GM23338 (cell line): ENCODE measurements around the gene MAFF. TPM values are rescaled to one million over a fixed set of nuclear protein-coding genes. Genes with fewer than 3 reads are reported as not detected.
A peak's percentile ranks its signal among the peaks of the same experiment; 100 is the strongest.

Source experiments
- ATAC-seq: fragments of 200-7000 bp; cut with Tn5 transposase; 3 replicates; pipeline ENCODE4 v1.9.1; 2020
- DNase-seq: peaks from one replicate; pipeline ENCODE4 v3.0.0-alpha.2; 2015; ENCODE audit warnings: low spot score
- H2AFZ ChIP-seq: fragments of 200-600 bp; sonication (generic); 2 replicates; pipeline ENCODE4 v1.8.0; 2016; ENCODE audit warnings: antibody characterized with exemption, mild to moderate bottlenecking, moderate library complexity
- H3F3A ChIP-seq: fragments of 200-600 bp; sonication (generic); replicated peaks from 2 replicates; pipeline ENCODE4 v1.8.0; 2017; ENCODE audit warnings: antibody characterized with exemption, mixed run types, low read depth
- H3K27ac ChIP-seq: fragments of 200-600 bp; sonication (generic); 2 replicates; pipeline ENCODE4 v1.6.1; 2016; ENCODE audit warnings: low read depth
- H3K27me3 ChIP-seq: fragments of 200-600 bp; sonication (generic); 2 replicates; pipeline ENCODE4 v1.8.0; 2016; ENCODE audit warnings: mild to moderate bottlenecking, mixed run types, moderate library complexity; ENCODE audit not compliant: insufficient read depth
- H3K36me3 ChIP-seq: fragments of 200-600 bp; sonication (generic); 2 replicates; pipeline ENCODE4 v1.8.0; 2016; ENCODE audit warnings: mild to moderate bottlenecking; ENCODE audit not compliant: insufficient read depth
- H3K4me1 ChIP-seq: fragments of 200-600 bp; sonication (generic); 2 replicates; pipeline ENCODE4 v1.8.0; 2016; ENCODE audit warnings: mild to moderate bottlenecking, moderate library complexity; ENCODE audit not compliant: insufficient read depth
- H3K4me2 ChIP-seq: fragments of 200-600 bp; sonication (generic); 2 replicates; pipeline ENCODE4 v1.7.1; 2017; ENCODE audit warnings: mixed run types
- H3K4me3 ChIP-seq: fragments of 200-600 bp; sonication (generic); 2 replicates; pipeline ENCODE4 v1.6.1; 2016; ENCODE audit warnings: mixed run types
- H3K79me2 ChIP-seq: fragments of 200-600 bp; sonication (generic); replicated peaks from 2 replicates; pipeline ENCODE4 v1.8.0; 2017; ENCODE audit warnings: mild to moderate bottlenecking; ENCODE audit not compliant: insufficient read depth
- H3K9me2 ChIP-seq: fragments of 200-600 bp; sonication (generic); 2 replicates; pipeline ENCODE4 v1.8.0; 2017; ENCODE audit not compliant: insufficient read depth
- H4K20me1 ChIP-seq: fragments of 200-600 bp; sonication (generic); replicated peaks from 2 replicates; pipeline ENCODE4 v1.8.0; 2017; ENCODE audit warnings: mild to moderate bottlenecking; ENCODE audit not compliant: insufficient read depth
- H3K27ac Mint-ChIP-seq: 2 replicates; pipeline ENCODE4 v1.8.0; 2020; ENCODE audit warnings: inconsistent platforms, mild to moderate bottlenecking, moderate library complexity, mixed read lengths
- H3K27me3 Mint-ChIP-seq: 3 replicates; pipeline ENCODE4 v1.8.0; 2022; ENCODE audit warnings: low read depth, mild to moderate bottlenecking, moderate library complexity, mixed read lengths, inconsistent platforms; ENCODE audit not compliant: insufficient read depth, poor library complexity
- H3K36me3 Mint-ChIP-seq: 3 replicates; pipeline ENCODE4 v1.8.0; 2021; ENCODE audit warnings: low read depth, mild to moderate bottlenecking, inconsistent platforms, moderate library complexity, mixed read lengths
- H3K4me1 Mint-ChIP-seq: 3 replicates; pipeline ENCODE4 v1.8.0; 2020; ENCODE audit warnings: mild to moderate bottlenecking, inconsistent platforms, mixed read lengths
- H3K4me3 Mint-ChIP-seq: 3 replicates; pipeline ENCODE4 v1.8.0; 2021; ENCODE audit warnings: moderate library complexity, mild to moderate bottlenecking, inconsistent platforms, mixed read lengths
- H3K9me3 Mint-ChIP-seq: 3 replicates; pipeline ENCODE4 v1.8.0; 2020; ENCODE audit warnings: moderate library complexity, mild to moderate bottlenecking, inconsistent platforms, mixed read lengths
- CREB1 ChIP-seq: fragments of 250-450 bp; sonication (Bioruptor Pico); IDR thresholded peaks from 2 replicates; pipeline ENCODE4 v1.5.0; 2020; ENCODE audit warnings: low read depth, mild to moderate bottlenecking, moderate library complexity
- CTCF ChIP-seq, 2 experiments: fragments of 200-600 bp in 1 of 2; sonication (generic) in 1 of 2; conservative IDR thresholded peaks; 2 replicates each; pipeline versions ENCODE4 v1.5.1 to v1.6.1; 2016 to 2017; ENCODE audit warnings: antibody characterized with exemption in 2 of 2, low read depth in 2 of 2, mild to moderate bottlenecking in 2 of 2, moderate library complexity in 1 of 2
- ETS1 ChIP-seq: IDR thresholded peaks from 2 replicates; pipeline ENCODE4 v1.6.1; 2016; ENCODE audit warnings: antibody characterized with exemption
- EZH2 ChIP-seq: fragments of 200-600 bp; sonication (generic); IDR thresholded peaks from one replicate; pipeline ENCODE4 v1.8.0; 2017; ENCODE audit warnings: antibody characterized with exemption, mild to moderate bottlenecking, low read depth; ENCODE audit not compliant: unreplicated experiment
- EZH2phosphoT487 ChIP-seq: fragments of 200-600 bp; sonication (generic); IDR thresholded peaks from one replicate; pipeline ENCODE4 v1.8.1; 2018; ENCODE audit warnings: antibody characterized with exemption; ENCODE audit not compliant: unreplicated experiment
- JUNB ChIP-seq: IDR thresholded peaks from one replicate; pipeline ENCODE4 v1.6.1; 2016; ENCODE audit warnings: antibody characterized with exemption; ENCODE audit not compliant: unreplicated experiment
- NANOG ChIP-seq: IDR thresholded peaks from 2 replicates; pipeline ENCODE4 v1.6.1; 2016; ENCODE audit warnings: antibody characterized with exemption, borderline replicate concordance
- POLR2AphosphoS5 ChIP-seq: IDR thresholded peaks from 2 replicates; pipeline ENCODE4 v1.6.1; 2016; ENCODE audit warnings: antibody characterized with exemption, low read depth
- REST ChIP-seq: IDR thresholded peaks from one replicate; pipeline ENCODE4 v1.6.1; 2018; ENCODE audit warnings: antibody characterized with exemption; ENCODE audit not compliant: unreplicated experiment
- STAT1 ChIP-seq: IDR thresholded peaks from one replicate; pipeline ENCODE4 v1.6.1; 2016; ENCODE audit warnings: antibody characterized with exemption; ENCODE audit not compliant: unreplicated experiment
- ZNF114 ChIP-seq: fragments of 250-450 bp; sonication (Bioruptor Pico); IDR thresholded peaks from 2 replicates; pipeline ENCODE4 v1.5.0; 2020; ENCODE audit warnings: mild to moderate bottlenecking, moderate library complexity
- ZNF331 ChIP-seq: fragments of 250-450 bp; sonication (Bioruptor Pico); IDR thresholded peaks from 2 replicates; pipeline ENCODE4 v1.5.0; 2020; ENCODE audit warnings: low read depth, mild to moderate bottlenecking, moderate library complexity
- ZNF462 ChIP-seq: fragments of 250-450 bp; sonication (Bioruptor Pico); IDR thresholded peaks from 2 replicates; pipeline ENCODE4 v1.5.0; 2020; ENCODE audit warnings: mild to moderate bottlenecking, moderate library complexity
- polyA plus RNA-seq: library from polyadenylated mRNA; unstranded; fragments of >200 nt; fragmentation: Nextera tagmentation; extraction: Ambion mirVana; gene quantifications from 2 replicates; pipeline ENCODE4 v1.2.1, GENCODE V29; 2016
- total RNA-seq: library from RNA; depleted of rRNA; stranded (reverse); fragments of >200 nt; shearing (Covaris generic); gene quantifications from 2 replicates; pipeline ENCODE4 v1.2.3, GENCODE V29; 2014

Gene MAFF
- total and polyA plus RNA-seq, 2 experiments from 2014 or later: 2.2 to 8.9 TPM

GRCh38 chr22:38177926-38178604 lies 23.7 kb upstream of the MAFF start:
- Histone ChIP-seq H2AFZ (no peak overlapping the region), H3K27ac (peak overlapping the region; percentile 66; the same call in 1 of the 2 replicates), H3K9me2 (no peaks in the 10 kb centered on the region)

More at GRCh38 chr22:38177926-38178604, 23.7 kb upstream of the MAFF start:
- H3F3A ChIP-seq: peaks cover 8% of the 10 kb centered on the region; the same call in 1 of the 2 replicates
- Mint-ChIP-seq H3K4me3 (no peak overlapping the region), H3K9me3 (no peaks in the 10 kb centered on the region; the same call in 2 of the 3 replicates), H3K4me1 (peaks cover 33% of the 10 kb centered on the region), H3K27ac (peak overlapping the region; percentile 63), H3K27me3 (peaks cover 20% of the 10 kb centered on the region), H3K36me3 (peaks cover 5% of the 10 kb centered on the region; the same call in 2 of the 3 replicates)
- DNase-seq (peak; percentile 33), ATAC-seq (no peak)
- H3K4me3 ChIP-seq: no peak overlapping the region
- H3K4me1 ChIP-seq: peaks cover 15% of the 10 kb centered on the region
- no peaks in the 10 kb centered on the region for H3K79me2 ChIP-seq
- H3K36me3 ChIP-seq: no peaks in the 10 kb centered on the region
- H3K4me2 ChIP-seq: no peak overlapping the region
- no peak for TF ChIP-seq REST
- no peak for TF ChIP-seq CREB1 (CRISPR knock-in tag)
- TF ChIP-seq EZH2phosphoT487: no peak
- no peak for TF ChIP-seq NANOG
- no peak for TF ChIP-seq EZH2
- TF ChIP-seq ZNF462: no peak
- no peak for TF ChIP-seq ZNF331 (CRISPR knock-in tag)
- no peak for TF ChIP-seq POLR2AphosphoS5
- TF ChIP-seq JUNB: no peak
- TF ChIP-seq ETS1: no peak
- TF ChIP-seq CTCF (conservative IDR thresholded peaks at IDR 0.05; ENCODE audit: low read depth in 2 of 2): no peak
- no peak for TF ChIP-seq ZNF114 (CRISPR knock-in tag)
- no peak for TF ChIP-seq STAT1
- no peaks in the 10 kb centered on the region for H3K27me3 ChIP-seq
- H4K20me1 ChIP-seq: no peaks in the 10 kb centered on the region
